ENCODE measurements around the gene LRRC46. TPM values are rescaled to one million over a fixed set of nuclear protein-coding genes. Genes with fewer than 3 reads are reported as not detected.

The LRRC46 gene
- polyA plus RNA-seq, 3 donors, result 0.12 to 0.65 (median 0.22) TPM

GRCh38 chr17:47804461-47804860 is 27.0 kb upstream of the LRRC46 start:
- no peaks in the 10 kb centered on the region for H3K9me3 ChIP-seq (replicated peaks in 1 of 2; ENCODE audit: control insufficient read depth in 1 of 2, insufficient read depth in 1 of 2, low read length in 2 of 2)
- H3K9me3 Mint-ChIP-seq, result no peaks in the 10 kb centered on the region
- no peak for TF ChIP-seq CTCF (IDR thresholded peaks at IDR 0.05)
- no peaks in the 10 kb centered on the region for H3K27me3 ChIP-seq (ENCODE audit: control insufficient read depth in 2 of 2, insufficient read depth in 2 of 2, low read length in 2 of 2)
- H3K79me2 ChIP-seq (ENCODE audit: insufficient read depth, low read length), result no peaks in the 10 kb centered on the region
- no peak overlapping the region for H3K27ac Mint-ChIP-seq
- H3K9ac ChIP-seq (ENCODE audit: insufficient read depth, low read length, poor library complexity, severe bottlenecking), result no peak overlapping the region
- H3K4me1 ChIP-seq (ENCODE audit: control insufficient read depth in 1 of 2, insufficient read depth in 2 of 2, low read length in 2 of 2), result no peaks in the 10 kb centered on the region
- DNase-seq, result peak in 1 of 3 donors; percentile 1
- peaks cover 4 to 14% (median 10%) of the 10 kb centered on the region in 3 donors for H3K27me3 Mint-ChIP-seq (ENCODE audit: low read depth in 3 of 3)
- H3K4me2 ChIP-seq (replicated peaks; ENCODE audit: extremely low read depth, low read length, poor library complexity, severe bottlenecking), result no peak overlapping the region
- no peaks in the 10 kb centered on the region for H4K20me1 ChIP-seq (ENCODE audit: insufficient read depth, low read length)
- H3K27ac ChIP-seq (ENCODE audit: low read depth in 1 of 2, low read length in 2 of 2), result no peak overlapping the region
- no peak overlapping the region for H3K4me3 ChIP-seq (replicated peaks in 1 of 3; ENCODE audit: low read depth in 2 of 3, low read length in 3 of 3)
- peaks cover 27 to 31% of the 10 kb centered on the region in 2 donors for H3K36me3 Mint-ChIP-seq
- 83% methylated on average over 3 of the region's 3 CpGs for WGBS (ENCODE audit: insufficient coverage)
- H3K4me3 Mint-ChIP-seq, result no peak overlapping the region
- intact Hi-C loops (cut with micrococcal nuclease), result no loop called here
- H2AFZ ChIP-seq (ENCODE audit: insufficient read depth, low read depth, low read length, poor library complexity, severe bottlenecking), result no peak overlapping the region
- H3K36me3 ChIP-seq (replicated peaks in 1 of 2; ENCODE audit: control insufficient read depth in 1 of 2, insufficient read depth in 2 of 2, low read length in 2 of 2), result peaks cover 25 to 28% of the 10 kb centered on the region in 2 donors
- H3K4me1 Mint-ChIP-seq, result no peaks in the 10 kb centered on the region

GRCh38 chr17:47806026-47806912 is 25.2 kb upstream of the LRRC46 start:
- Histone ChIP-seq H3K27me3 (ENCODE audit: control insufficient read depth in 2 of 2, insufficient read depth in 2 of 2, low read length in 2 of 2) (no peaks in the 10 kb centered on the region), H3K9me3 (replicated peaks in 1 of 2; ENCODE audit: control insufficient read depth in 1 of 2, insufficient read depth in 1 of 2, low read length in 2 of 2) (no peaks in the 10 kb centered on the region), H3K4me3 (replicated peaks in 1 of 3; ENCODE audit: low read depth in 2 of 3, low read length in 3 of 3) (no peak overlapping the region), H4K20me1 (ENCODE audit: insufficient read depth, low read length) (no peaks in the 10 kb centered on the region), H3K4me2 (replicated peaks; ENCODE audit: extremely low read depth, low read length, poor library complexity, severe bottlenecking) (no peak overlapping the region), H3K36me3 (replicated peaks in 1 of 2; ENCODE audit: control insufficient read depth in 1 of 2, insufficient read depth in 2 of 2, low read length in 2 of 2) (peaks cover 40 to 45% of the 10 kb centered on the region in 2 donors), H3K4me1 (ENCODE audit: control insufficient read depth in 1 of 2, insufficient read depth in 2 of 2, low read length in 2 of 2) (no peaks in the 10 kb centered on the region), H3K27ac (ENCODE audit: low read depth in 1 of 2, low read length in 2 of 2) (no peak overlapping the region), H3K79me2 (ENCODE audit: insufficient read depth, low read length) (no peaks in the 10 kb centered on the region), H3K9ac (ENCODE audit: insufficient read depth, low read length, poor library complexity, severe bottlenecking) (no peak overlapping the region), H2AFZ (ENCODE audit: insufficient read depth, low read depth, low read length, poor library complexity, severe bottlenecking) (no peak overlapping the region)
- TF ChIP-seq CTCF (IDR thresholded peaks at IDR 0.05), result no peak
- Mint-ChIP-seq H3K4me1 (no peaks in the 10 kb centered on the region), H3K9me3 (no peaks in the 10 kb centered on the region), H3K36me3 (peaks cover 44 to 48% of the 10 kb centered on the region in 2 donors), H3K4me3 (no peak overlapping the region), H3K27me3 (ENCODE audit: low read depth in 3 of 3) (peaks cover 3 to 11% (median 4%) of the 10 kb centered on the region in 3 donors), H3K27ac (no peak overlapping the region)
- 76% methylated on average over 7 of the region's 16 CpGs for WGBS (ENCODE audit: insufficient coverage)
- intact Hi-C loops (cut with micrococcal nuclease), result no loop called here
- no peak for DNase-seq
